HG03439 (cell line): ENCODE results near the gene MAFF.
"Not testable (repeated sequence)": the region's sequence is repeated elsewhere in the genome, so short reads cannot be mapped to it uniquely, and the experiment has no call there.

ENCODE experiments used
- ATAC-seq: cut with Tn5 transposase; IDR thresholded peaks from one replicate; pipeline ENCODE4 v1.9.1; 2021; ENCODE audit warnings: mild to moderate bottlenecking, moderate library complexity; ENCODE audit not compliant: unreplicated experiment

Gene MAFF

GRCh38 chr22:38177044-38177443, 24.8 kb upstream of the MAFF start:
- ATAC-seq = no peak

GRCh38 chr22:38177571-38177925, 24.2 kb upstream of the MAFF start:
- ATAC-seq = not testable (repeated sequence)

GRCh38 chr22:38177926-38178604, 23.7 kb upstream of the MAFF start:
- no peak for ATAC-seq

DNA sequence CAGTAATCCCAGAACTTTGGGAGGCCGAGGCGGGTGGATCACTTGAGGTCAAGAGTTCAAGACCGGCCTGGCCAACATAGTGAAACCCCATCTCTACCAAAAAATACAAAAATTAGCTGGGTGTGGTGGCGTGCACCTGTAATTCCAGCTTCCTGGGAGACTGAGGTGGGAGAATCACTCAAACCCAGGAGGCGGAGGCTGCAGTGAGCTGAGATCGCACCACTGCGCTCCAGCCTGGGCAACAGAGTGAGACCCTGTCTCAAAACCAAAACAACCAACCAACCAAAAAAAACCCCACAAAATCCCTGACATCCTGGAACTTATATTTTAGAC, 23.2 kb upstream of the MAFF start:
- ATAC-seq = not testable (repeated sequence)

GRCh38 chr22:38180841-38181452, 20.8 kb upstream of the MAFF start:
- ATAC-seq = no peak

GRCh38 chr22:38181453-38182200, 20.2 kb upstream of the MAFF start, which contains the start of gene PLA2G6:
PLA2G6 (minus strand) TSS chr22:38181830; CDS start chr22:38169426, 12,404 bp downstream.
- peak; percentile 82 for ATAC-seq

DNA sequence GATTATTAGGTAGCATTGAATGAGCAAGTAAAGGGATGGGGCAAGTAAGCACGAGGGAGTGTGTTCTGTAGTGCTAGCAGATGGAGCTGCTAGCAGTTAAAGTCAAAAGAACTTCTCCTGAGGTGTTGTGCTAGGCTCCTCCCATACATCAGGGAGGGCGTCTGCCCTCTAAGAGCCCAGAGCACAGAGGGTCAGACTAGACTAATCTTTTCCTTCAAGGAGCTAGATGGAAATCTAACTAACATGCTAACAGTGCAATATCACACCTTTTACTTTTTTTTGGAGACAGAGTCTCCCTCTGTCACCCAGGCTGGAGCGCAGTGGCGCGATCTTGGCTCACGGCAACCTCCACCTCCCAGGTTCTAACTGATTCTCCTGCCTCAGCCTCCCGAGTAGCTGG, 17.0 kb upstream of the MAFF start:
- no peak for ATAC-seq

DNA sequence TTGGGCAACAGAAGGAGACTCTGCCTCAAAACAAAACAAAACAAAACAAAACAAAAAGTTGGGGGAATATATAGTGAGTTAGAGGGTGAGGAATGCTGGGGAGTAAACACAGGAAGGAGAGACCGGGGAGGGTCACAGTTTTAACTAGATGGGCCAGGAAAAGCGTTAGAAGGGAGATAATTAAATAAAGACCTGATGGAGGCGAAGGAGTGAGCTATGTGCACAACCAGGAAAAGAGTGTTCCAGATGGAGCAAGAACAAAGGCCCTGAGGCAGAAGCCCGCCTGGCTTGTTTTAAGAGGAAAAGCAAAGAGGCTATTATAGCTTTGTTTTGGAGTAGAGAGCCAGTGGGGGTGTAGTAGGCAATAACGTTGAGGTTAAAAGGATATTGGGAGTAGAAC, 15.4 kb upstream of the MAFF start:
- no peak for ATAC-seq

DNA sequence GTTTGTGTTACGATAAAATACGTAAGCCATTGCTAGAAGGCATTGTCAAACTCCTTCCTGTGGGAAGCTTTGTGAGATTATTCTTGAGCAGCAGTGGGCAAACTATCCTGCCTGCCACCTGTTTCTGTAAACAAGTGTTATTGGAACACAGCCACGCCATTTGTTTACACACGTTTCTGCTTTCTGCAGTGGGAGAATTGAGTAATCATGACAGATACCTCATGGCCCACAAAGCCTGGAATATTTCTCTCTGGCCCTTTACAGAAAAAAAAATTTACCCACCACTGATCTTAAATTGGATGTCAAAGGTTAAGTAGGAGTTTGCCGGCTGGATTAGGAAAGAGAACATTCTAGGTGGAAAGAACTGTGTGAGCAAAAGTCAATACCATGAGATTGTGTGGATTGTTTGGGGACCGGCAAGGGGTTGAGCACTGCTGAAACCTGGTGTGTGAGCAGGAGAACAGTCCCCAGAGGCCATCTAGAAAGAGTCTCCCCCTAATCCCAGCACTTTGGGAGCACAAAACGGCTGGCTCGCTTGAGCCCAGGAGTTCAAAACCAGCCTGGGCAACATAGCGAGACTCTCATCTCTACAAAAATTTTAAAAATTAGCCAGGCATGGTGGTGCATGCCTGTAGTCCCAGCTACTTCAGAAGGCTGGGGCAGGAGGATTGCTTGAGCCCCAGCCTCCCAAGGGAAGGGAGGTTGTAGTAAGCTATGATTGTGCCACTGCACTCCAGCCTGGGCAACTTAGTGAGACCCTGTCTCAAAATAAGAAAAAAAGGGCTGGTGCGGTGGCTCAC, 14.2 kb upstream of the MAFF start:
- ATAC-seq = no peak

GRCh38 chr22:38189104-38189503, 12.7 kb upstream of the MAFF start:
- no peak for ATAC-seq

DNA sequence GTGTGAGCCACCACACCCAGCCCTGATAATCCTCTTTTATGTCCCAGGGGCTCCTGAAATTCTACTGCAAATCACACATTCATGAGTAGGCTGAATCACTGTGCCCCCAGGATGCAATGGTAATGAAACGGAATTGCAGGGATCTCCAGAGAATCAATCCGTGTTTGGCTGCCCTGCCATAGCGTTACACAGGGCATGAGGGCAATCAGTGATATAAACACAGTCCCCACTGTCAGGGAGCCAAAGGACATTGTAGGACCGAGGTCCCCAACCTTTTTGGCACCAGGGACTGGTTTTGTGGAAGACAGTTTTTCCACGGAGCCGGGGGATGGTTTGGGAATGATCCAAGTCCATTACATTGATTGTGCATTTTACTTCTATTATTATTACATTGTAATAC, 11.2 kb upstream of the MAFF start:
- no peak for ATAC-seq

DNA sequence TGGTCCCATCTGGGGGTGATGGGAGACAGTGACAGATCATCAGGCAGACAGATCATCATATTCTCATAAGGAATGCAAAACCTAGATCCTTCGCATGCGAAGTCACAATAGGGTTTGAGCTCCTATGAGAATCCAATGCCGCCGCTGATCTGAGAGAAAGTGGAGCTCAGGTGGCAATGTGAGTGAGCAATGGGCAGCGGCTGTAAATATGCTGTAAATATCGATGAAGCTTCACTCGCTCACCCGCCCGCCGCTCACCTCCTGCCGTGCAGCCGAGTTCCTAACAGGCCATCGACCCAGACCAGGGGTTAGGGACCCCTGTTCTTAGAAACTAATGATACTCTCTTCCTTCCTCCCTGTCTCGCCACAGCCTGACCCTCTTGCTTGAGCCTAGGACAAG, 10.7 kb upstream of the MAFF start:
- ATAC-seq = no peak

DNA sequence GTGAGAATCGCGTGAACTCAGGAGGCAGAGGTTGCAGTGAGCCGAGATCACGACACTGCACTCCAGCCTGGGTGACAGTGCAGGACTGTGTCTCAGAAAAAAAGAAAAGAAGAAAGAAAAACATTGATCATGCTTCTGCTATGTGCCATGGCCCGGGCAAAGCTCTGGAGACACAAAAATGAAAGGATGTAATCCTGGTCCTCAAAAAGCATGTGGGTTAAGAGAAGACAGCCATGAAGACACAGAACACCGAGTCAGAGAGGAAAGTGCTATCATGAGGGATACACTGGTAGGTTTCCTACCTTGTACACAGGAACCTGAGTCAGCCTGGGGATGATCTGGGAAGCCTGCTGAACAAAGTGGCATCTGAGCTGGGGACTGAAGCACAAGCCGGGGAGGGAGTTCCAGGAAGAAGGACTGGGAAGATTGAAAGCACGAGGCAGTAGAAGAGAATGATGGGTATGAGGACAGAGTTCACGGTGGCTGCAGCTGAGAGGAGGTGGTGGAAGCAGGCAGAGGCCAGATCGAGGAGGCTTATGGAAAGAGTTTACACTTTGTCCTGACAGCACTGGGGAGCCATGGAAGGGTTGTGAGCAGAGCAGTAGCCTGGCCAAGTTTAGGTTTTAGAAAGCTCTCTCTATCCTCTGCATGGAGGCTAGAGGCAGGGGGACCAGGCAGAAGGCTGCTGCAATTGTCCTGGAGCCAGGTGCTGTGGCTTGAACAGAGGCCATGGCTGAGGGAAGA, 9.9 kb upstream of the MAFF start:
- no peak for ATAC-seq

- ATAC-seq = no peak
These were observed 9.3 kb upstream of the MAFF start for GRCh38 chr22:38192475-38192863.

DNA sequence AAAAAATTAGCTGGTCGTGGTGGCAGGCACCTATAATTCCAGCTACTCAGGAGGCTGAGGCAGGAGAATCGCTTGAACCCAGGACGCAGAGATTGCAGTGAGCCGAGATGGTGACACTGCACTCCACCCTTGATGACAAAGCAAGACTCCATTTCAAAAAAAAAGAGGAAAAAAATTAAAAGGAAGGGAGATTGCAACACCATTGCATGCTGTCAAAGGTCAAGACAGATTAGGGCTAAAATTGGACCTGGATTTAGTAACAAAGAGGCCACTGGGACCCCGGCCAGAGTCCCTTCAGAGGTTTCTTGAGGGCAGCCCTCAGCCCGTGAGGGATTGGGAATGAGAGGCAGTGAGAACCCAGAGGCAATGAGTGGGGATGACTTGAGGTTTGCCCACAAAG, 8.2 kb upstream of the MAFF start:
- ATAC-seq = no peak

DNA sequence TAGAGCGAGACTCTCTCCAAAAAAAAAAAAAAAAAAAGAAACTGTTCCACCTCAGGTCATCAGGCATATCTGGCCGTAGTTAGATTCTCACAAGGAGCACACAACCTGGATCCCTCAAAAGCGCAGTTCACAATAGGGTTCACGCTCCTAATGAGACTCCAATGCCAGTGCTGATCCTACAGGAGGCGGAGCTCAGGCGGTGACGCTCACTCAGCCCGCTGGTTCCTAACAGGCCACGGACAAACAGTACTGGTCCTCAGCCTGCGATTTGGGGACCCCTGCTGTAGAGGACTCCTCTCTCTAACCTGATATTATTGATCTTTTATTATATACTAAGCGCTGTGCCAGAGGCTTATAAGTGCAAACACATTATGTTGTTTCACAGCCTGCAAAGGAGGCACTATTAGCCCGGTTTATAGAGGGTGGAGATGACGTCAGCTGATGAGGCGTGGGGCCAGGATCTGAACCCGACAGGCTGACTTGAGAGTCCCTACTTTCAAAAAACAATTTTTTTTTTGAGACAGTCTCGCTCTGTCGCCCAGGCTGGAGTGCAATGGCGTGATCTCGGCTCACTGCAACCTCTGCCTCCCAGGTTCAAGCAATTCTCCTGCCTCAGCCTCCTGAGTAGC, 4.9 kb upstream of the MAFF start:
- no peak for ATAC-seq

- ATAC-seq = no peak
These were observed 1.8 kb upstream of the MAFF start for GRCh38 chr22:38199826-38200559.

- ATAC-seq = no peak
These were observed 453 bp upstream of the MAFF start for GRCh38 chr22:38201371-38201710.

DNA sequence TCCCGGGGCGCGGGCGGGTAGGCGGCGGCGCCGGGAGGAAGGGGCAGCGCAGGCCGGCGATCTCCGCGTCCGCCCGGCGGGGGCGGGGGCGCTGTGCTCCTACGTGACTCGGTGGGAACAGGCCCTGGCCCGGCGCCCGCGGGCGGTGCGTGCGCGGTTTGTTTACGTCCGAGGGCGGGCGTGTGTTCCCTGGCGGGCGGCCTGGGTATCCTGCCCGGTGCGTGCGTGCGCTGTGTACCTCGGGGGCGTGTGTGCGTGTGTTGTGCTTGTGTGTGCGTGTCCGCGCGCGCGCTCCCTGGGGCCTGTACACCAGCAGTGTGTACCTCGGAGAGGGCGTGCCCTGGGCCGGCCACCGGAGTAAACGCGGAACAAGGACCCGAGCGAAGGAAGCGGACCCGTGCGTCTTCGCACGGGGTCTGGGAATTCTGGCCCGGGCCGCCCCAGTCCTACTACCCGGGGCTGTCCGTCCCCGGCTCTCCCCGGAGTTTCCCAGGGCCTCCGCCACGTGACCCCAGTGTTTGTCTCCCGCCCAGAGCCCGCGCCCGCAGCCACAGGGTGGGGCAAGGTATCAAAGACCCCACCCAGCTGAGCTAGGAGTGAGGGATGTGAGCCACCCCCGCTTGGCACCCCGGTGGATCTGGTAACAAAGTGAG, 769 bp downstream of the MAFF start:
- ATAC-seq = peak; percentile 24
